Measurements from ENCODE around the gene FRRS1.

GRCh38 chr1:99675292-99675691, 91.1 kb downstream of the FRRS1 start:
- no peak for TF ChIP-seq CTCF (IDR thresholded peaks at IDR 0.05; ENCODE audit: low read length)
- no peak for TF ChIP-seq EZH2phosphoT487 (IDR thresholded peaks at IDR 0.05; ENCODE audit: low read length)
- TF ChIP-seq EZH2 (optimal IDR thresholded peaks at IDR 0.05; ENCODE audit: low read depth, low read length): no peak

All from MM.1S (cell line).